HG02885 (cell line): ENCODE measurements around the gene BEND7.
"Not testable (repeated sequence)": the region's sequence is repeated elsewhere in the genome, so short reads cannot be mapped to it uniquely, and the experiment has no call there.

Experiments used
- ATAC-seq: cut with Tn5 transposase; IDR thresholded peaks from one replicate; pipeline ENCODE4 v1.9.1; 2021; ENCODE audit warnings: mild to moderate bottlenecking; ENCODE audit not compliant: unreplicated experiment, poor library complexity

The BEND7 gene

DNA sequence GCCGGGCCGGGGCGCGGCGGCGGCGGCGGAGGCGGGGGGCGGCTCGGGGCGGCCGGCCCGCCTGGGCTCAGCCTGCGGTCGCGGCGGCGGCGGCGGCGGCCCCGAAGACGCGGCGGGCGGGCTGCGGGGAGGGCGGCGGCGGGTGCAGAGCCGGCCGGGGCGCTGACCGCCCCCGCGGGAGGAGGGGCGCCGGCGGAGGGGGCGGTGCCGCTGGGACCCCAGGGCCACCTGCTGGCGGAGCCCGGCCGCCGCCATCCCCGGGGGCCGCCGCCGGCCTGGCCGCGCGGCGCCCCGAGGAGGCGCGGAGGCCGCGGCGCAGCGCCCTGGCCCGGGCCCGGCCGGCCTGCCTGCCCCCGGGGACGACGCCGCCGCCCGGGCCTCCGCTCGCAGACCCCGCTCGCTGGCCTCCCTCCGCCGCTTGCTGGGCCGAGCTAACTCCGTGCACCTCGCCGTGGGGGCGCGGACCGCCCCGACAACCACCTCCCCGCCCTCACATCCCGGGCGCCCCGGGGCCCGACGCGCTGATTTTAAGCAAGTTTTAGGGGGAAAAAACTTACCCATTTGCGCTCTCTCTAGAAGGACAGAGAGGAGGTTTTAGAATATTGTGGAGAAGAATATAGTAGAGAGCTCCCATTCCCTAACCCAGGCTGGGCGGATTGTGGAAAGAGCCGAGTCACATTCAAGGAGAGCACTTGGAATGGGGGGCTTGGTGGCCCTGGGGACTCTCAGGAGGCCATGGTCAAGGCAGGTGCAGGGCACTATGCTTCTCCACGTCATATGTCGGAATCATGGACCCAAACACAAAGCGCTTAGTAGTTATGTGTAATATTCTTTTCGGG, at the start of gene BEND7:
TSS of gene BEND7 (minus strand) at position 140 of the 839 bp plus-strand sequence. CDS start 481 bp downstream, outside the sequence.
- peak; percentile 52 for ATAC-seq

- ATAC-seq, result no peak
Measured at GRCh38 chr10:13573960-13574359, 45.1 kb upstream of the BEND7 start.

- ATAC-seq, result no peak
Measured at GRCh38 chr10:13571541-13571940, 42.7 kb upstream of the BEND7 start.

DNA sequence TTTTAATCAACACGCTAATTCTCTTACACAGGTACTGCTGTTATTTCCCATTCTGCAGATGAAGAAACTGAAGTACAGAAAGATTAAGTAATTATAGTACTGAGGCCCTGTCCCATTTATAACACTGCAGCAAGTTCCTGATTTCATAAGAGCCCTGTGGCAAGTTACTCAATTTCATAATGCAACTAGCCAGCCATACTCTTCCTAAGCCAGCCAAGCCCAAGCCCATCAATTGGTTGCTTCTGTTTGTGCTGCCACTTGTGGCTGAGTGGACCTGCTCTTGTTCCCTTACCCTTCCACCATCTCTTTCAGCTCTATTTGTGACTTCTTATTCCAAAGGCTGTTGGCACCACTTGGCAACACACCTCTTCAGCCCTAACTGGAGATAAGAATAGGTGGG, 38.2 kb upstream of the BEND7 start:
- no peak for ATAC-seq

DNA sequence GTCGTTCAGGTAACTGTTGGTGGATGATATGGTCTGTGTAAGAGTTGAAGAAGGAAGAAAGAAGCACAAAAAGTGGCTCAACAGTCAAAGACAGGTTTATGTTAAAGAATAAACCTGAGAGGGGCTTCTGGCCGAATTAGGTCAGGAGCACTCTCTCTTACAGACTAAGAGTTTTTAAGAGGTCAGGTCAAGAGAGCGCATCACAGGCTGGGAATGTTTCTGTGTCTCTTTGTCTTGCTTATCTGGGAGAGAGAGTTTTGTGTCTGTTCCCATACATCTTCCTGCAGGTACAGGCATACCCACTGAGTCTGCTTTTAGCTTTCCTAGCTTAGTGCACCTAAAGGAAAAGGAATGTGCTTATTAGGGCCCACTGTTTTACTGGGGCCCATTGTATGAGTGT, 35.8 kb upstream of the BEND7 start:
- no peak for ATAC-seq

- ATAC-seq, result no peak
Measured at GRCh38 chr10:13563481-13564445, 34.9 kb upstream of the BEND7 start.

DNA sequence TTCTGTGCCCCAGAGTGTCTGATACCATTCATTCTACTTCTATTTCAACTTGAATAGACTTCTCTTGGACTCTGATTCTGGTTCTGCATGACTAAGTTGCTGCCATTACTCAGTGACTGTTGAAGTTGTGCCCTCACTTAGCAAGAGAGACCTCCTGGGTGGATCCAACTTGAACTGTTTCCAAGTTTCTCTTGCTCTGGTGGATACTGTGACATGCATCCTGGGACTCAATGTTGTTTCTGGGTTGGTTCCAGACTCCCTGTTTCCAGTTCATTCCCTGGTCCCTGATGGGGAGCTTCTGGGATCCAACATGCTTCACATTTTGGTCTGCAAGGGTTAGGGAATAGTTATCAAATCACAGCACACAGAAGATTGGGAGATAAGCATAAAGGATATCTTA, 31.8 kb upstream of the BEND7 start:
- no peak for ATAC-seq

DNA sequence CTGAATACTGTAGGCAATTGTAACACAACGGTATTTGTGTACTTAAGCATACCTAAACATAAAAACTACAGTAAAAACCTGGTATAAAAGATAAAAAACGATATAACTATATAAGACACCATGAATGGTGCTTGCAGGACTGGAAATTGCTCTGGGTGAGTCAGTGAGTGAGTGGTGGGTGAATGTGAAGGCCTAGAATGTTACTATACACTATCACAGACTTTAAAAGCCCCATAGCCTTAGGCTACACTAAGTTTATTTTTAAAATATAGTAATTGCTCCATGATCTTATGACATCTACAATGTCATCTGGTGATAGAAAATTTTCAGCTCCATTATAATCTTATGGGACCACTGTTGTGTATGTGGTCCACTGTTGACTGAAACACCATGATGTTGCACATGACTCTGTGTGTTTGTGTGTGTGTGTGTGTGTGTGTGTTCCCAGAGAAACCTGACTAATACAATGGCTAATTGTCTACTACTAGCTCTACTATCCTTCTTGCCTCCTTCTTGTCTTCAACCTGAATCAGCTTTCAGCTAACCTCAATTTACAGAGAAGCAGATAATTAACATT, 30.4 kb upstream of the BEND7 start:
- ATAC-seq, result no peak

DNA sequence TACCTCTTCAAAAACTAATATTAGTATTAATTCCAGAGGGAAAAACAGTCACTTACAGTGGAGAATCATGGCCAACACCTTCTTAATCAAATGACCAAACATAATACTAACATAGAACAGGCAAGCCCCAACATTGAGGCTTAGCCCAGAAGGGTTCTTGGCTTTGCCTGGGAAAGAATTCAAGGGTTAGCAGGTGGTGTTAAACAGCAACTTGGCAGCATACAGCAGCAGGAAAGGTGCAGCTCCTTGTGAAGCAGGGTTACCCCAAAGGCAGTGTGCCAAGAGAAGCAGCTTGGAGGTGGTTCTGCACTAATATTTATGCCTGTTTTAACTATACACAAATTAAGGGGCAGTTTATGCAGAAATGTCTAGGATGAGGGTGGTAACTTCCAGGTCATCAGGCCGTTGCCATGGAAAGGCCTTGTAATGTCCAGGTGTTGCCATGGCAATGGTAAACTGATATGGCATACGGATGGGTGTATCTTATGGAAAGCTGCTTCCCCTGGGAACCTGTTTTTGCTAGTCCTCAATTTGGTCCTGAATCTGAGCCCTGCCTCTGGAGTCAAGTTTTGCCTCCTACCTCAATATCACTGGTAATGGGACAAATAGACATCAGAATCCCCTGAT, 27.2 kb upstream of the BEND7 start:
- ATAC-seq, result no peak

- ATAC-seq, result no peak
Measured at GRCh38 chr10:13550802-13551201, 22.0 kb upstream of the BEND7 start.

DNA sequence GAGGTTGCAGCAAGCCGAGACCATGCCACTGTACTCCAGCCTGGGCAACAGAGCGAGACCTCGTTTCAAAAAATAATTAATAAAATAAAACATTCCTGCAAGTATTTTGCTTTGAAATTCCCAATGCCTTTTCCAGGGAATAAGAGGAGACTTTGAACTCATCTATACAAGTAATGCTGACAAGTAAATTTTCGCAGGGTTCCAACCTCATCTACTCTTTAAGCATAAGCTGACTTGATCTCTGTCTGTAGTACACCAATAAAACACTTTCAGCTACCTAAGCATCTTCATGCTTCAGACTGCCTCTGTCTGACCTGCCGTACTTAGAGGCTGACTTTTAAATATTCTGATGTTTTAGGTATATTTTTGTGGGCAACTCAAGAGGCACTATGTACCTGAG, 13.7 kb upstream of the BEND7 start:
- ATAC-seq, result no peak

DNA sequence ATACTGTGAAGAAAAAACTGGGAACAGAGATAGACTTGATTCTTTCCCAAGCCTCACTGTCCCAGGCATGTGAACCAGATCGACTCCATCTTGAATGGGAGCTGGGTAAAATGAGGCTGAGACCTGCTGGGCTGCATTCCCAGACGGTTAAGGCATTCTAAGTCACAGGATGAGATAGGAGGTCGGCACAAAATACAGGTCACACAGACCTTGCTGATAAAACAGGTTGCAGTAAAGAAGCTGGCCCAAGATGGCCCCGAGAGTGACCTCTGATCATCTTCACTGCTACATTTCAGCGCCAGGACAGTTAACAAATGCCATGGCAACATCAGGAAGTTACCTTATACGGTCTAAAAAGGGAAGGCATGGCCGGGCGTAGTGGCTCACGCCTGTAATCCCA, 9.2 kb upstream of the BEND7 start:
- ATAC-seq, result not testable (repeated sequence)

DNA sequence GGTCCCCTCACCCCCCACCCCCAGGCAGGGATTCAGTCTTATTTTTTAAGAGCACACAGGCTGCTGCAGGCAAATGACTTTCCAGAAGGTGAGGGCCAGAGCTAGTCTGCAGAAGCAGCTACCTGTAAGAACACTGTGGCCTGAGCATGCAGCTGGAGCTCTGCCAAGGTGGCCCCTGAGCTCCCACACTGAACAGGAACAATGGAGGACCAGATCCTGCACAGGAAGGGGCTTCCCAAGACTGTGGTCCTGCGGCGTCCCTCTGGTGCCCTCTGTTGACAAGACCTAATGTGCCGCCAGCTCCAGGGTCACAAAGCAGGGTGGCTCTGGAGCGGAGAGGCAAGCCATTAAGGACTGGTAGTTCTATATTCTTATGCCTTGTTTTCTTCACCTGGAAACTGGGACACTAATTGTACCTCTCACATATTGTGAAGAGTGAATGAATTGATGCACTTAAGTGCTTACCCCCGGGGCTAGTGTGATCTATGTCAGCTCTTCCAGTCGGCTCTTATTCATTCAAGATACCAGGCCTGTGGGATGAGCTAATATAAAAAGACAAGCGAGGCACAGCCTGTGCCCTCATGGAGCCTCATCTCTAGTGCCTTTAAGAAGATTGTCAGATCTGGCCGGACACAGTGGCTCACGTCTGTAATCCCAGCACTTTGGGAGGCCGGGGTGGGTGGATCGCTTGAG, 8.0 kb upstream of the BEND7 start:
- no peak for ATAC-seq

GRCh38 chr10:13535346-13535745, 6.5 kb upstream of the BEND7 start:
- no peak for ATAC-seq

- no peak for ATAC-seq
Measured at GRCh38 chr10:13529714-13529973, 830 bp upstream of the BEND7 start.

DNA sequence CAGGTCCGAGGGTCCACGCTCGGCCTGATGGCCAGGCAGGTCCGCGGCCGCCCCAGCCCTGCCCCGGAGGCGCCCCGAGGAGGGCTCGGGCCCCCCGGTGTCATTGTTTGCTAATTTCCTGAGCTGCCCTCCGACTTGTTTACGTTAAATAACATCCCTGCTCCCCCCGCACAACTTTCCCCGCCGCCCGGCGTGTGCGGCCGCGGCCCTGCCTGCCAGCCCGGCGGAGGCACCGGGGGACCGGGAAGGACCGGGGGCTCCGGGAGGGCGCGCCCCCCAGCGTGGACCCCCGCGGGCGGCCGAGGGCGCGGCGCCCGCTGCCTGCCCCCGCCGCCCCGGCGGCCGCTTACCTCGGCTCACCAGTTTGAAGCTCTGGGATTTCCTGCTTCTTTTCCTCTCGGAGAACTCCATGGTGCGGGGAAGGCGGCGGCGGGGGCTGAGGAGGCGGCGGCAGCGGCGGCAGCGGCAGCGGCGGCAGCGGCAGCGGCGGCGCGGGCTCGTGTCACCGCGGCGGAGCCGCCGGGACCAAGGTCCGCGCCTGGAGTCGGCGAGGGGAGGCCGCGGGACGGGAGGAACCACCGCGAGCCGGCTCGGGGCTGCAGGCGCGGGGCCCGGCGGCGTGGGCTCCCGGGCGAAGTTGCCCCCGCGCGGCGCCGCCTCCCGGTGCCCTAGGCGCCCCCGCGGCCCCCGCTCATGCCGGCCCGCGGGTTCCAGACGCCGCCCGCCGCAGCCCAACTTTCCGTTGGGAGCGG, 515 bp downstream of the BEND7 start:
- no peak for ATAC-seq

- ATAC-seq, result no peak
Measured at GRCh38 chr10:13527864-13528122, 1.0 kb downstream of the BEND7 start.

- no peak for ATAC-seq
Measured at GRCh38 chr10:13526948-13527863, 1.6 kb downstream of the BEND7 start.

DNA sequence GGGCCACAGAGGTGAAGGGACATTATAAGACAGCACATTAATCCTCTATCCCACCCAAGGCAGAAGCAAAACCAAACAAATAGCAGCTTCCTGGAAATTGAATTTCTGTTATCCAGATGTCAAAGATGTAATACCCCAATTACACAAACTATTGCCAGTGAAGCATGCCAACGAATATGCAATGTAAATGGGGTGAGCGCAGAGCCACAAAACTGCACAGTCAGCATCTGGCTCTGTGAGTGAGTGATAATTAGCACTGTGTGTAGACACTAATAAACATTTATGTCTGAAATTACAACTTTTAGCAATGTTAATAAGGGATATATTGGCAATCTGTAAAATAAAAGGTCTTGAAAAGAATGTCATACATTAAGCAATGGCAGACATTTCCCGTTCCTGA, 3.2 kb downstream of the BEND7 start:
- ATAC-seq, result no peak
